Astrocyte (in vitro differentiated cells and primary cell): ENCODE data around the gene ZNF738.

ENCODE experiments used
- EZH2 ChIP-seq: IDR thresholded peaks from 2 replicates; pipeline ENCODE4 v1.6.1; 2012; ENCODE audit warnings: mild to moderate bottlenecking, low read length, inconsistent platforms; ENCODE audit not compliant: insufficient read depth
- TF ChIP-seq, protein P1 (sequence below): IDR thresholded peaks from 2 replicates; pipeline ENCODE4 v1.5.1; 2011; ENCODE audit warnings: low read depth, mild to moderate bottlenecking, inconsistent platforms, low read length, moderate library complexity; ENCODE audit not compliant: insufficient read depth

DNA sequence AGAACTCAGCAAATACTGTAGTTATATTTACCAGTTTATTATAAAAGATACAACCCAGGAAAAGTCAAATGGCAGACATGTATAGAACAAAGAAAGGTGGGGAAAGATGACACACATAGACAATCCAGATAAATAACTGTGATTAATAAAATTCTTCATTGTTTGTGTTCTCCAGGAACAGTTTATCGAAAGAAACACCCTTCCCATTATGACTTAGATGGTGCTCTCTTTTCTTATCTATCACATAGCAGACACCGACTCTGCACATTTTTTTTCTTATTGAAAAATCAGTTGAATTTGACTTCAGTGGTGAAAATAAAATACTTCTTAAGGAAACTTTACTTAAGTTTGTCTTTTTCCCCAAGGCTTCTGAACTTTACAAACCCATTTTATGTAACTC lies 35.8 kb upstream of the ZNF738 start:
- TF ChIP-seq, protein P1, sequence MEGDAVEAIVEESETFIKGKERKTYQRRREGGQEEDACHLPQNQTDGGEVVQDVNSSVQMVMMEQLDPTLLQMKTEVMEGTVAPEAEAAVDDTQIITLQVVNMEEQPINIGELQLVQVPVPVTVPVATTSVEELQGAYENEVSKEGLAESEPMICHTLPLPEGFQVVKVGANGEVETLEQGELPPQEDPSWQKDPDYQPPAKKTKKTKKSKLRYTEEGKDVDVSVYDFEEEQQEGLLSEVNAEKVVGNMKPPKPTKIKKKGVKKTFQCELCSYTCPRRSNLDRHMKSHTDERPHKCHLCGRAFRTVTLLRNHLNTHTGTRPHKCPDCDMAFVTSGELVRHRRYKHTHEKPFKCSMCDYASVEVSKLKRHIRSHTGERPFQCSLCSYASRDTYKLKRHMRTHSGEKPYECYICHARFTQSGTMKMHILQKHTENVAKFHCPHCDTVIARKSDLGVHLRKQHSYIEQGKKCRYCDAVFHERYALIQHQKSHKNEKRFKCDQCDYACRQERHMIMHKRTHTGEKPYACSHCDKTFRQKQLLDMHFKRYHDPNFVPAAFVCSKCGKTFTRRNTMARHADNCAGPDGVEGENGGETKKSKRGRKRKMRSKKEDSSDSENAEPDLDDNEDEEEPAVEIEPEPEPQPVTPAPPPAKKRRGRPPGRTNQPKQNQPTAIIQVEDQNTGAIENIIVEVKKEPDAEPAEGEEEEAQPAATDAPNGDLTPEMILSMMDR, result no peak
- TF ChIP-seq EZH2, result no peak
